Astrocyte (in vitro differentiated cells and primary cell): ENCODE results near the gene TCIRG1. TPM values are rescaled to one million over a fixed set of nuclear protein-coding genes. Genes with fewer than 3 reads are reported as not detected.

Experiments used
- DNase-seq: peaks from one replicate; pipeline ENCODE4 v3.0.0-alpha.2; 2010; ENCODE audit warnings: low read depth
- FAIRE-seq: peaks from 2 replicates; lab custom pipeline; 2011; peaks lifted over from hg19 to GRCh38; lab: Jason Lieb, UNC
- H2AFZ ChIP-seq: 2 replicates; pipeline ENCODE4 v1.6.0; 2012; ENCODE audit warnings: low read depth, low read length, inconsistent platforms
- H3K27ac ChIP-seq: 2 replicates; pipeline ENCODE4 v1.5.1; 2011; ENCODE audit warnings: low read depth, low read length, inconsistent platforms
- H3K27me3 ChIP-seq: 2 replicates; pipeline ENCODE4 v1.6.0; 2011; ENCODE audit warnings: low read length, inconsistent platforms; ENCODE audit not compliant: insufficient read depth
- H3K36me3 ChIP-seq: 2 replicates; pipeline ENCODE4 v1.5.1; 2011; ENCODE audit warnings: low read length, inconsistent platforms; ENCODE audit not compliant: insufficient read depth
- H3K4me1 ChIP-seq: 2 replicates; pipeline ENCODE4 v1.5.1; 2011; ENCODE audit warnings: low read length, inconsistent platforms; ENCODE audit not compliant: insufficient read depth
- H3K4me2 ChIP-seq: 2 replicates; pipeline ENCODE4 v1.6.0; 2012; ENCODE audit warnings: low read length, inconsistent platforms
- H3K4me3 ChIP-seq: 2 replicates; pipeline ENCODE4 v1.5.1; 2011; ENCODE audit warnings: low read depth, mild to moderate bottlenecking, low read length, inconsistent platforms; ENCODE audit not compliant: insufficient read depth
- H3K79me2 ChIP-seq: 2 replicates; pipeline ENCODE4 v1.6.0; 2012; ENCODE audit warnings: mild to moderate bottlenecking, low read length, inconsistent platforms; ENCODE audit not compliant: insufficient read depth
- H3K9ac ChIP-seq: 2 replicates; pipeline ENCODE4 v1.6.0; 2012; ENCODE audit warnings: mild to moderate bottlenecking, low read length, inconsistent platforms
- H3K9me3 ChIP-seq: 2 replicates; pipeline ENCODE4 v1.5.1; 2012; ENCODE audit warnings: low read depth, mild to moderate bottlenecking, low read length, inconsistent platforms; ENCODE audit not compliant: insufficient read depth
- H4K20me1 ChIP-seq: 2 replicates; pipeline ENCODE4 v1.6.0; 2012; ENCODE audit warnings: low read length, inconsistent platforms; ENCODE audit not compliant: insufficient read depth
- H3K27ac Mint-ChIP-seq: one replicate; pipeline ENCODE4 v1.8.0; 2021; ENCODE audit warnings: mild to moderate bottlenecking, mixed read lengths; ENCODE audit not compliant: unreplicated experiment
- H3K27me3 Mint-ChIP-seq: one replicate; pipeline ENCODE4 v1.8.0; 2021; ENCODE audit warnings: low read depth, mixed read lengths; ENCODE audit not compliant: unreplicated experiment
- H3K36me3 Mint-ChIP-seq: one replicate; pipeline ENCODE4 v1.8.0; 2021; ENCODE audit warnings: low read depth, mixed read lengths; ENCODE audit not compliant: unreplicated experiment
- H3K4me1 Mint-ChIP-seq: one replicate; pipeline ENCODE4 v1.8.0; 2021; ENCODE audit warnings: low read depth, mixed read lengths; ENCODE audit not compliant: unreplicated experiment
- H3K4me3 Mint-ChIP-seq: one replicate; pipeline ENCODE4 v1.8.0; 2021; ENCODE audit warnings: mild to moderate bottlenecking, moderate library complexity, mixed read lengths; ENCODE audit not compliant: unreplicated experiment
- H3K9me3 Mint-ChIP-seq: one replicate; pipeline ENCODE4 v1.8.0; 2021; ENCODE audit warnings: mild to moderate bottlenecking, mixed read lengths; ENCODE audit not compliant: unreplicated experiment
- EZH2 ChIP-seq: IDR thresholded peaks from 2 replicates; pipeline ENCODE4 v1.6.1; 2012; ENCODE audit warnings: mild to moderate bottlenecking, low read length, inconsistent platforms; ENCODE audit not compliant: insufficient read depth
- total RNA-seq: library from RNA; stranded (reverse); gene quantifications from 2 replicates; pipeline ENCODE4 v1.2.1, GENCODE V29; 2021
- TF ChIP-seq, protein P1 (sequence below): IDR thresholded peaks from 2 replicates; pipeline ENCODE4 v1.5.1; 2011; ENCODE audit warnings: low read depth, mild to moderate bottlenecking, inconsistent platforms, low read length, moderate library complexity; ENCODE audit not compliant: insufficient read depth

Gene TCIRG1
- total RNA-seq, 1 donor from 2014 or later: 55.1 TPM

DNA sequence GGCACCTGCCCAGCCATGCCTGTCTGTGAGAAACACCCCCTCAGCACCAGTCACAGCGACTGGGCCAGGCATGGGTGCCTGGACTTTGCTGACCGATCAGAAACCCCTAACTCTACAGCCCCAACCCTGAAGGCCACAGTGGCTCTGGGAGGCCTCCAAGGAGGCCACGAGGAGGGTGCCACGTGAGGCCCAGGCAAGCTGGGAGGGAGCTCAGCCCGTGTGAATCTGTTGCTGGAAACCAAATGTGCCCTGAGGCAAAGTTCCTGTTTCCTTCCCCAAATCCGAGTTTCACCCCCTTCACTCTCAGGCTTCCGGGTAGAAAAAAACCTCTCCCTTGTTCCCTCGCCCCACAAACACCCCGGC is 36.3 kb upstream of the TCIRG1 start:
- Mint-ChIP-seq H3K9me3 (no peaks in the 10 kb centered on the region), H3K4me1 (no peaks in the 10 kb centered on the region), H3K36me3 (peaks cover 8% of the 10 kb centered on the region), H3K4me3 (peak overlapping the region; percentile 90), H3K27ac (no peak overlapping the region), H3K27me3 (peaks cover 12% of the 10 kb centered on the region)
- H3K9ac ChIP-seq: no peak overlapping the region
- H4K20me1 ChIP-seq: no peaks in the 10 kb centered on the region
- TF ChIP-seq EZH2: no peak
- TF ChIP-seq, protein P1, sequence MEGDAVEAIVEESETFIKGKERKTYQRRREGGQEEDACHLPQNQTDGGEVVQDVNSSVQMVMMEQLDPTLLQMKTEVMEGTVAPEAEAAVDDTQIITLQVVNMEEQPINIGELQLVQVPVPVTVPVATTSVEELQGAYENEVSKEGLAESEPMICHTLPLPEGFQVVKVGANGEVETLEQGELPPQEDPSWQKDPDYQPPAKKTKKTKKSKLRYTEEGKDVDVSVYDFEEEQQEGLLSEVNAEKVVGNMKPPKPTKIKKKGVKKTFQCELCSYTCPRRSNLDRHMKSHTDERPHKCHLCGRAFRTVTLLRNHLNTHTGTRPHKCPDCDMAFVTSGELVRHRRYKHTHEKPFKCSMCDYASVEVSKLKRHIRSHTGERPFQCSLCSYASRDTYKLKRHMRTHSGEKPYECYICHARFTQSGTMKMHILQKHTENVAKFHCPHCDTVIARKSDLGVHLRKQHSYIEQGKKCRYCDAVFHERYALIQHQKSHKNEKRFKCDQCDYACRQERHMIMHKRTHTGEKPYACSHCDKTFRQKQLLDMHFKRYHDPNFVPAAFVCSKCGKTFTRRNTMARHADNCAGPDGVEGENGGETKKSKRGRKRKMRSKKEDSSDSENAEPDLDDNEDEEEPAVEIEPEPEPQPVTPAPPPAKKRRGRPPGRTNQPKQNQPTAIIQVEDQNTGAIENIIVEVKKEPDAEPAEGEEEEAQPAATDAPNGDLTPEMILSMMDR: no peak
- H3K27ac ChIP-seq: no peak overlapping the region
- H3K4me2 ChIP-seq: peak overlapping the region; percentile 83
- H3K9me3 ChIP-seq: no peaks in the 10 kb centered on the region
- no peaks in the 10 kb centered on the region for H3K36me3 ChIP-seq
- FAIRE-seq (no peak), DNase-seq (no peak)
- H3K79me2 ChIP-seq: no peaks in the 10 kb centered on the region
- no peak overlapping the region for H3K4me3 ChIP-seq
- no peak overlapping the region for H2AFZ ChIP-seq
- H3K27me3 ChIP-seq: no peaks in the 10 kb centered on the region
- no peaks in the 10 kb centered on the region for H3K4me1 ChIP-seq

- no peaks in the 10 kb centered on the region for H3K36me3 ChIP-seq
- no peaks in the 10 kb centered on the region for H3K9me3 Mint-ChIP-seq
- H3K27me3 Mint-ChIP-seq: peaks cover 12% of the 10 kb centered on the region
- no peaks in the 10 kb centered on the region for H3K4me1 ChIP-seq
- no peaks in the 10 kb centered on the region for H3K79me2 ChIP-seq
- H4K20me1 ChIP-seq: no peaks in the 10 kb centered on the region
- no peaks in the 10 kb centered on the region for H3K27me3 ChIP-seq
- H3K4me1 Mint-ChIP-seq: no peaks in the 10 kb centered on the region
- DNase-seq: no peak
- H3K9ac ChIP-seq: peak overlapping the region; percentile 16
- TF ChIP-seq, protein P1: no peak
- TF ChIP-seq EZH2: no peak
- FAIRE-seq: no peak
- no peaks in the 10 kb centered on the region for H3K9me3 ChIP-seq
- H3K4me3 ChIP-seq: peak overlapping the region; percentile 51
- H3K27ac ChIP-seq: no peak overlapping the region
- peak overlapping the region; percentile 47 for H3K27ac Mint-ChIP-seq
- H3K4me3 Mint-ChIP-seq: peak overlapping the region; percentile 90
- H3K4me2 ChIP-seq: peak overlapping the region; percentile 83
- peak overlapping the region; percentile 73 for H2AFZ ChIP-seq
- H3K36me3 Mint-ChIP-seq: peaks cover 4% of the 10 kb centered on the region
Measured at GRCh38 chr11:68002938-68003845, 35.6 kb upstream of the TCIRG1 start.
